ENCODE results near the gene RBM4.
A peak's percentile ranks its signal among the peaks of the same experiment; 100 is the strongest.
"Not testable (repeated sequence)": the region's sequence is repeated elsewhere in the genome, so short reads cannot be mapped to it uniquely, and the experiment has no call there.

RBM4 gene, protein sequence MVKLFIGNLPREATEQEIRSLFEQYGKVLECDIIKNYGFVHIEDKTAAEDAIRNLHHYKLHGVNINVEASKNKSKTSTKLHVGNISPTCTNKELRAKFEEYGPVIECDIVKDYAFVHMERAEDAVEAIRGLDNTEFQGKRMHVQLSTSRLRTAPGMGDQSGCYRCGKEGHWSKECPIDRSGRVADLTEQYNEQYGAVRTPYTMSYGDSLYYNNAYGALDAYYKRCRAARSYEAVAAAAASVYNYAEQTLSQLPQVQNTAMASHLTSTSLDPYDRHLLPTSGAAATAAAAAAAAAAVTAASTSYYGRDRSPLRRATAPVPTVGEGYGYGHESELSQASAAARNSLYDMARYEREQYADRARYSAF

DNA sequence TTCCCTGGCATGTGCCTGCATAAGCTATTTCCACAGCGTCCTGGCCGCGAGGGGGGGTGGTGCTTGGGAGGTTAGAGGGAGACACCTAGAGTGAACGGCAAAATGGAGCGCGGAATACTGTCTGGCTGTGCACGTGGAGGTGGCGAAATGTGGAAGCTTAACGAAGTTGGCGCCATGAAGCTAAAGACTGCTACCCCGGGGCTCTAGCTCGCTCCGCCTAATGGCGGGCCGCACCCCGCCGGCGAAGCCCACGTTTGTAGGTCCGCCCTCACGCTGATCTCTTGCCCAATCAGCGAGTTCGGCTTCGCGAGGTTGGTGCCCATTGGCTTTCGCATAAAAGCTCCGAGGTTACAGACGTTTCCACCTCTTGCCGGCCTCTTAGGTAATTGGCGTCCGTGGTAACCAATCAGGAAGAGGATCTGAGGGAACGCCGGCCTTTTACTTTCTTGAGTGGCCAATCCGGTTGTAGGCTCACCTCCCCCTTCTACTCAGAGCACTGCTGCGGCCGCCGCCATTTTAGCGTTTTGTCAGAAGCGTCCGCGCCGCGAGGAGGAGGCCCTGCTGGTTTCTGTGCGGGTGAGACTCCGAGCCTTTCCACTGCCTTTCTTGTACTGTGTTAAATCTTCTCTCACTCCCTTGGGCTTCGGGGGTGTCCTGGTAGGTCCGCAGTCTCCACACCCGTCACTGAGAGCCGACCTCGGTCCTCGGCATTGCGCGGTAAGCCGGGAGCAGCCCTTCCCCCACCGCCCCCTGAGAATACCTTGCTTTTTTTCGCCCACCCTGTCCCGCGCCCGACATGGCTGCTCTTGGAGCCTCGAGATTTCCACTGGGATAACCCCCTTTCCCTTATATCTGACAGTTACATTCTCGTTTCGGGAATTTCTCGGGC, at the start of gene RBM4:
TSS of gene RBM4 (plus strand) at position 527 of the 889 bp plus-strand sequence. CDS start 1,009 bp downstream, outside the sequence.
- peak; percentile 100 for DNase-seq (ENCODE audit: low spot score)

DNA sequence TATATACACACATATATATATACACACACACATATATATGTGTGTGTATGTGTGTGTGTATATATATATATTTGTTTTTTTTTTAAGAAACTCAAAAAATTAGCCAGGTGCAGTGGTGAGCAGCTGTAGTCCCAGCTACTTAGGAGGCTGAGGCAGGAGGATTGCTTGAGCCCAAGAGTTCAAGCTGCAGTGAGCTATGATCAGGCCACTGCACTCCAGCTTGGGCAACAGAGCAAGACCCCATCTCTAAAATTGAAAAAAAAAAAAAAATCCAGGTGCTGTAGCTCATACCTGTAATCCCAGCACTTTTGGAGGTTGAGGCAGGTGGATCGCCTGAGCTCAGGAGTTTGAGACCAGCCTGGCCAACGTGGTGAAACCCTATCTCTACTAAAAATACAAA, 49.2 kb upstream of the RBM4 start:
- DNase-seq (ENCODE audit: low spot score), result not testable (repeated sequence)

DNA sequence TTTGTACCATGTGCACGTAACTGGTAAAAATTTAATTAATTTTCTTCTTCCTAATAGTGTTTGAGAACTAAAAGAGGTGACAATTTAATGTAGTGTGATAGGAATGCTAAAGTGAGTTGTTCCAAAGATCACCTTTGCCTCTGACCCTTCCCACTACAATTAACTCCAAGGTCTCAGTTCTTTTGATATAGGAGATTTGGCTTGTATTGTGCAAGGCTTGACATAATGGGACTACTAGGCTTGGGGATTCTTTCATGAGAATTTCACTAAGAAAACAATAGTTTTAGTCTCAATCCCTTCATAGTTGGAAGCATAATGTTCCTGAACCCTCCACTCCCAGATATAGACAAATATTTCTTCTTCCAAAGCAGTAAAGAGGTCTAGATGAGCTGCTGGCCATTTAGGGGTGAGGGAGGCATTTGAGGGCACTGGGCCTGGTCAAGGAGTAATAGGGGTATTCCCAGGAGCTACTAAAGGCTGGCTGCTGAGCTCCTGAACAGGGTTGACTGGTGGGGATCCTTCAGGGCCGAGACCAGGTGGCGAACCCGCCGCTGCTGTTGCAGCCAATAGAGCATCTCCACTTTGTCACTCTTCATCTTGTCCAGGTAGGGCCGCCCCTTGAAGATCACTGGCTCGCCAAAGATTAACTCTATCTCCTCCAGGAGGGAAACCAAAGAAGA, 48.4 kb upstream of the RBM4 start:
- DNase-seq (ENCODE audit: low spot score), result no peak

DNA sequence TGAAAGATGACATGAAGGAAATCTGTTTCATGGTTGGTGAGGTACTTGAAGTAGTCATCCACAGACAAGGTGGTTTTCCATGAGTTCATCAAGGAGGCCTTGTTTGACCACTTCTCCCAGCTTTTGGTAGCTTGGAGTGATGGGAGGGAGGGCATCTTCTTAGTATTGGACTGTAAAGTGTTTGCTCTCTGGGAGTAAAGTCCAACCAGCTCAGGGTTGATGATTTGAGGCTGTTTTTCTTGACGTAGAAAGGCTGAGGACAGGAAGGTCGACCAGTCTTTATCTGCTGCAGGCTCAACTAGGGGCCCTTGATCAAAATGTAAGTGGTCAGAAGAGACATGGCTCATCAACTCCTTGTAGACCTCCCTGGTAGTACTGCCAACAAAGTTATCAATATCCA, 47.3 kb upstream of the RBM4 start:
- no peak for DNase-seq (ENCODE audit: low spot score)

DNA sequence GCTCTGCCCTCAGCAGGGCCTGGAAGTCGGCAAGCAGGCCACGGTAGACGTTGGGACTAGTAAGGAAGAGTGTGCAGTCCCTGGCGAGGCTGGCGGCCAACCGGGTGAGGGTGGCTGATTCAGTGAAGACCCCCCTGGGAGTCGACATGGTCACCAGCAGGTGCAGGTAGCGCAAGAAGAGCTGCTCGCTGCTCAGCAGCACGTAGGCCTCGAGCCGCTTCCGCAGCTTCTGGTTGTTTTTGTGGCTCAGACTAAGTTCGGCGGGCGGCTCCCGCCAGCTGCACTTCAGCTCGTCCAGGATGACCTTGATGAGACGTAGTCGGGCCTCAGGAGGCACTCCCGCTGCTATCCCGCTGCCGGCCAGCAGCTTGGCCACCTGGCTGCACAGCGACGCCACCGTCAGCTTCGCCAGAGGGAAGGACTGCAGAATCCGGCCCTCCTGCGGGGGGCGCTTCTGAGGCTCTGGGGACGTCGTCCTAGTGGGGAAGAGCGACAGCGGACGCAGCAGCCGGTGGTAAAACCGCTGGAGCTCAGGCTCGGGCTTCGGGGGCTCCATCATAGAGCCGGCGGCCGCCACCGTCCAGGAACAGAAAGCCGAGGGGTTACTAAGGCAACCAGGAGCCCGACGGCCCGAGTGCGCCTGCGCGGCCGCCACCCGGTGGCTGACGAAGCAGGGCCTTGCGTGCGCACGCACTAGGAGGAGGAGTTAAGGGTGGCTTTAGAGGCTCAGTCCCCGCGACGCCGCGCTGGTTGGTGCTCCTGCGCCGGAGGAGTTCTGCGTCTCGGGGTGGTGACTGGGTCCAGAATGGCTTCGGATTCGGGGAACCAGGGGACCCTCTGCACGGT, 45.8 kb upstream of the RBM4 start, which contains the start of the genes CCDC87 and CCS:
TSS of gene CCDC87 (minus strand) at position 607 of the 846 bp plus-strand sequence. CDS start at position 559, 48 bp downstream.
TSS of gene CCS (plus strand) at position 729 of the 846 bp plus-strand sequence. CDS start at position 806, 77 bp downstream.
- peak; percentile 100 for DNase-seq (ENCODE audit: low spot score)

DNA sequence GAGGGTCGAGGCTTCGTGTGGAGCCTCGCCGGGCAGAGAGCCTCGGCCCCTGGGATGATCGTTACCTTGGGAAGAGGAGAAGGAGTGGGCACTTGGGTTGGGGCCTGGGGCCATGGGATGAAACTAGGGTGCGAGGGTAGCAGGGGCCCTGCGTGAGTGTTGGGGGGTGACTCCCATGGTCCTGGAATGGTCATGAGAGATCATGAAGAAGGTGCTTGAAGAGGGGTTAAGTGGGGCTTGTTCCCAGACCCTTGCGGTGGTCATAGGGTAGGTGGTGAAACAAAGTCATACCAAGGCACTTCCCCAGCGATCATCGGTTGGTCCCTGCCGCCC, 45.2 kb upstream of the RBM4 start:
- DNase-seq (ENCODE audit: low spot score), result no peak

DNA sequence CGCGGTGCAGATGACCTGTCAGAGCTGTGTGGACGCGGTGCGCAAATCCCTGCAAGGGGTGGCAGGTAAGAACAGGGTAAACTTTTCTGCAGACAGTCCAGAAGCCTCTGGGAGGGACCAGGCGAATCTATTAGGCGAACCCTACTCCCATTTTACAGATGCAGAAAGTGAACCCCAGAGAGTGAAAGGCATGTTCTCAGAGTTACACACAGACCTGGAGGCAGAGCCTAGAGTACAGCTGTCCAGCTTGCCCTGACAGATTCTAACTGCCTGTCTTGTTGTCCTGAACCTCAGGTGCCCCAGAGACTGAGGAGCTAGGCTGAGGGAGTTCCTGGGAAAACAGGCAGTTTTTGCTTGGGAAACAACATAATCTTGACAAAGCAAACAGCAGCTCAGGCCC, 44.9 kb upstream of the RBM4 start:
- no peak for DNase-seq (ENCODE audit: low spot score)

DNA sequence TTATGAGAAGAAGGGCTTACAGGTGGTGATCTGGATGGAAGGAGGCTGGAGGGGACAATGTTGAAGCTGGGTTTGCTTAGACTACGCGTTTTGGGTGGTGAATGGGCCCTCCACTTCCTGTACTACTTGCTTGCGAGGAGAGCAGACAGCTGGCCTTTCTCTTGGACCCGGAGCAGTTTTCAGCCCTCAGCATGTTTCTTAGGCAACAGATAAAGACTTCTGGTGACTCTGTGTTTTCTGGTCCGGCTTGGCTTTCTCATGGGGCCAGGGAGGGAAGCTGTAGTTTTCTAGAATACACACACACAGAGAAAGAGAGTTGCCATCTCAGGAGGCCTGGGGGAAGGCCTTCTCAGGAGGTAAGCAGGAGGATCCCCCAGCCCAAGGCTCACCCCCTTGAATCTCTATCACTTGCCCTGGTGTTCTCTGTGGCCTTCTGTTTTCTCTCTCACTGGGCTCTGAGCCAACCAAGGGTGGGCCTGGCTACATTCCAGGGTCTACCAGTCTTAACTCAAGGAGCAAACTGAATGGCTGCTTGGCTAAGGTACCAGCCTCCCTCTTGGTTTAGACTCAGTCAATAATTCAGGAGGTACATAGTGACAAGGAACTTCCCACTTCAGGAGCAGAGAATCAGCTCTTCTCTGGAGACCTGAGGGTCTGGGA, 43.1 kb upstream of the RBM4 start:
- no peak for DNase-seq (ENCODE audit: low spot score)

DNA sequence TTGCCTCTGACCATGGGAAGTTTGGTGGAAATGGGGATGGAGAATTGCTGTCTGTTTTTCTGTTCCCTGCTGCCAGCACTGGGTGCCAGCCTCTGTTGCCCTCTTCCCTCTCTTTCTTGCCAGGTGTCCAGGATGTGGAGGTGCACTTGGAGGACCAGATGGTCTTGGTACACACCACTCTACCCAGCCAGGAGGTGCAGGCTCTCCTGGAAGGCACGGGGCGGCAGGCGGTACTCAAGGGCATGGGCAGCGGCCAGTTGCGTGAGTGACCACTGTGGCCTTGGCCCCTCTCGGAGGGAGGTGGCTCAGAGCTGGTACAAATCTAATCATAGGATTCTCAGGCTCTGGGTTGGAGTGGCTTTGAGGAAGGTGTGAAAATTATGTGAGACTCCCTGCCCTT, 39.5 kb upstream of the RBM4 start:
- DNase-seq (ENCODE audit: low spot score), result no peak

DNA sequence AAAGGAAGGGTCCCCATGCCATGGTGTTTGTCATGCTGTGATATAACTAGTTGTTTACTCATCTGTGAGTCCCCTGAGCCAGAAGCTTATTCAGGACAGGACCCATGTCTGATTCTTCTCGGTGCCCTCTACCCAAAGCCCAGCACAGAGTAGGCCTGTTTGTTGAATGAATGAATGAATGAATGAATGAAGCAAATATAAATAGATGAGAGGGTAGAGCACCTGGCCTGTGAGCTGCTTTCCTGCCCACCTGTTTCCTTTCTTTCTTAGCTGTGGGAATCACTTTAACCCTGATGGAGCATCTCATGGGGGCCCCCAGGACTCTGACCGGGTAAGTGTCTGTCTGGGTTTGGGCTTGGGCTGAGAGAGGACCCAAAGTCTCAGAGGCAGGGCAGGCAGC, 38.3 kb upstream of the RBM4 start:
- DNase-seq (ENCODE audit: low spot score), result no peak

DNA sequence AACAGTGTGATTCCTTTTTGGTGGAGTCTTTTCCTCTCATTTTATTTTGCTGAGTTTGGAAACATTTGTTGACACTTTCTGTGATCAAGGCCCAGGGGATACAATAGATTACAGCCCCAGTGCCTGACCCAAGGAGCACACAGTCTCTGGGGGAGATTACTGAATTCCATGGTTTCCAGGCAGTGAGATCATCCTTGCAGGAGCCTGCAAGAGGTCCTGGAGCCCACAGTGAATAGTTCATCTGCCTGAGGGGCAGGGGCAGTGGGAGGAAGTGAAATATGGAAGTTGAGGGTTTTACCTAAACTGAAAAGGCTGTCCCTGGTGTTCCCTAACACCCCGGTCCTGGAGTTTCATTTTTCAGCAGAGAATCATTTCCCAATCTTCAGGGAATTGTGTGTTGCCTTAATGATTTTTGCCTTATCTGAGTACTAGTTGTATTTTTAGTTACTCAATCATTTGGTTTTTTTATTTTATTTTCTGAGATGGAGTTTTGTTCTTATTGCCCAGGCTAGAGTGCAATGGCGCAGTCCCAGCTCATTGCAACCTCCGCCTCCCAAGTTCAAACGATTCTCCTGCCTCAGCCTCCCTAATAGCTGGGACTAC, 37.8 kb upstream of the RBM4 start:
- no peak for DNase-seq (ENCODE audit: low spot score)

DNA sequence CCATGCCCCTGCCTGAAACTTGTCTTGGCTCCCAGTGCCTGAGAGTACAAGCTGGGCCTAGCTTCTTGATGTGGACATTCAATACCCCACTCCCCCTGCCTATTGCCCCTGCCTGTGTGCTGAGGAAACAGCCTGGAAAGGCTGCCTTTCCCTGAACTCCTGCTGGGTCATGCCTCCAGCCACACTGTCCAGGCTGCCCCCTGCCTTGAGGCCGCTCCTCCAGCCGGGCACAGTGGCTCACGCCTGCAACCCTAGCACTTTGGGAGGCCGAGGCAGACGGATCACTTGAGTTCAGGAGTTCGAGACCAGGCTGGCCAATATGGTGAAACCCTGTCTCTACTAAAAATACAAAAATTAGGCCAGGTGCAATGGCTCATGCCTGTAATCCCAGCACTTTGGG, 35.4 kb upstream of the RBM4 start:
- DNase-seq (ENCODE audit: low spot score), result no peak

DNA sequence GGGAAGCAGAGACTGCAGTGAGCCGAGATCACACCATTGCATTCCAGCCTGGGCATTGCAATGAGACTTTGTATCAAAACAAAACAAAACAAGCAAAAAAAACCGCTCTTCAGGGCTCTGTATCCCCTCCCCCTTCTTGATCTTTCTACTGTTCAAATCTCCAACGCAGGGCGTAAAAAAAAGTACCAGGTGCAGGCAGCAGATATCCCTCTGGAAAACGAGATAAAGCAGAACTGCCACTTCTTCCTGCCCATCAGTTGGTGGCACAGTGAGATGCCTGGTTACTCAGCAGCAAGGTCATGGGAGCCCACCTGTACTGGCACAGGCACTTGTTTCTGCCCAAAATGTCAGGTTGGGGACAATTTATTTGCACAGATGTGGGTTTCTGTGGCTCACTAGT, 34.3 kb upstream of the RBM4 start:
- DNase-seq (ENCODE audit: low spot score), result no peak

DNA sequence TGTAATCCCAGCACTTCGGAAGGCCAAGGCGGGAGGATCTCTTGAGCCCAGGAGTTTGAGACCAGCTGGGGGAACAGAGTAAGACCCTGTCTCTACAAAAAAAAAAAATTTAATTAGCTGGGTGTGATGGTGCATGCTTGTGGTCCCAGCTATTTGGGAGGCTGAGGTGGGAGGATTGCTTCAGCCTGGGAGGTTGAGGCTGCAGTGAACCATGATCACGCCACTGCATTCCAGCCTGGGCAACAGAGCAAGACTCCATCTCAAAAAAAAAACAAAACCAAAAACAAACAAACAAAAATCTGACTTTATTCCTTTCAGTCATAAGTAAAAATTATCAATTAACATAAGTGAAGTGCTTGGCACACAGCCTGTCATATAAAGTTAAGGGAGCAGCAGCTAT, 31.9 kb upstream of the RBM4 start:
- not testable (repeated sequence) for DNase-seq (ENCODE audit: low spot score)

DNA sequence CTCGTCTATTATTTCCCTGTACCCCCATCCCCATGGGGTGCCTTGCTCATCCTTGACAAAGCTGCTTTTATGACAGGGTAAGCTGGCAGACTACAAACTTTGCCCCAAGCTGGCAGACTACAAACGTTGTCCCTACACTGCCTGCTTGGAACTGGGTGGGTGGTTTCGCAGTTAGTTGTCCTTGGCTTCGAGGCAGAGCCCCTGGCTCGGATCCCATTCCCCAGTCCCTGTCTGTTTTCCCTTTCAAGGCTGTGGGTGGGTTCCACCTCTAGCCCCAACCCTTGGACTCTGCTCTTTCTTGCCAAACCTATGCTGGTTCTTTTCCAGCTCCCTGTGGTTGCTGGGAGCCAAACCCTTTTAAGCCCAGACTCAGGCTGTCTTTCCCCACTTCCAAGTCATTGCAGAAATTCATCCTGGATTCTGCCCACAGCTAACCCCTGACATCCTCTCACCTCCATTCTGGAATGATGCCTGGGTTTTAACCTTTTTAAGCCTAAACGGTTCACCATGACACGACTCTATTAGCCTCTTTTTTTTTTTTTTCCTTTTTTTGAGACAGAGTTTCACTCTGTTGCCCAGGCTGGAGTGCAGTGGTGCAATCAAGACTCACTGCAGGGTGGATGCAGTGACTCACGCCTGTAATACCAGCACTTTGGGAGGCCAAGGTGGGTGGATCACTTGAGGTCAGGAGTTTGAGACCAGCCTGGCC, 31.2 kb upstream of the RBM4 start:
- no peak for DNase-seq (ENCODE audit: low spot score)

DNA sequence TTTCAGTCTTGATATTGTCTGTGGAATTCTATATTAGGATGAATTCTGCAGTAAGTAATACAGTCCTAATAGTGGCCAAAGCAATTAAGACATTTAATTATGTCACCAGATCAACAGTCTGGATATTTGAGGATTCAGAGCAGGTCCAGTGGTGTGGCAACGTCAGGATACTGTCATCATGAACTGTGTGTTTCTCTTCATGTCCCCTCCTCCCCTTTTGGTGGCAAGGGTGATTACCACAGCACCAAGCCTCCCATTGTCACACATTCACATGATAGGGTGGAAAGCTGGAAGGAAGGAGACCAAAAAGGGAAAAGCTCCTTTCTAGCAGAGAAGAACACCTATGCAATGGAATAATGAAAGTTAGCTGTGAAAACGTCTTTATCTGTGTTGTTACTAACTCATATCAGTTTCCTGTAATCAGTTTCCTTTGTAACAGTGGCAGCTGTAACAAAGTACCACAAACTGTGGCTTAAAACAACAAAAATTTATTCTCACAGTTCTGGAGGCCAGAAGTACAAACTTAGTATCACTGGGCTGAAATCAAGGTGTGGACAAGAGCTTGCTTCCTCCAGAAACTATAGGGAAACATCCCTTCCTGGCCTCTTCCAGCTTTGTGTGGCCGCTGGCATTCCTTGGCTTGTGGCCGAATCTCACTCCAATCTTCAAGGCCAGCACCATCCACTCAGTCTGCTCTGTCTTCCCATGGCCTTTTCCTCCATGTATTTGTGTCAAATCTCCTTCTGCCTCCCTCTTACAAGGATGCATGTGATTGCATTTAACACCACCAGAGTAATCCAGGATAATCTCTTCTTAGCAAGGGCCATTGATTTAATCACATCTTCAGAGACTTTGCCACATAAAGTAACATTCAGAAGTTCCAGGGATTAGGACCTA, 28.5 kb upstream of the RBM4 start:
- no peak for DNase-seq (ENCODE audit: low spot score)

DNA sequence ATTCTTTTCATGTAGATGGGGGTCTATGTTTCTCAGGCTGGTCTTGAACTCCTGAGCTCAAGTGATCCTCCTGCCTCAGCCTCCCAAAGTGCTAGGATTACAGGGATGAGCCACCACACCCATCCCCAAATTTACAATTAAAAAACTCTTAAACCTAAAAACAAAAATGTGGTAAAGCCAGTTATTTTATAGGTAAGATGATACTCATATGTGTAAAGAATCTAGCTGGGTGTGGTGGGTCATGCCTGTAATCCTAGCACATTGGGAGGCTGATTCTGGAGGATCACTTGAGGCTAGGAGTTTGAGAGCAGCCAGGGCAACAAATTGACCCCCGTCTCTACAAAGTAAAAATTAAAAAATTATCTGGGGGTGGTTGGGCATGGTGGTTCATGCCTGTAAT, 26.0 kb upstream of the RBM4 start:
- no peak for DNase-seq (ENCODE audit: low spot score)

DNA sequence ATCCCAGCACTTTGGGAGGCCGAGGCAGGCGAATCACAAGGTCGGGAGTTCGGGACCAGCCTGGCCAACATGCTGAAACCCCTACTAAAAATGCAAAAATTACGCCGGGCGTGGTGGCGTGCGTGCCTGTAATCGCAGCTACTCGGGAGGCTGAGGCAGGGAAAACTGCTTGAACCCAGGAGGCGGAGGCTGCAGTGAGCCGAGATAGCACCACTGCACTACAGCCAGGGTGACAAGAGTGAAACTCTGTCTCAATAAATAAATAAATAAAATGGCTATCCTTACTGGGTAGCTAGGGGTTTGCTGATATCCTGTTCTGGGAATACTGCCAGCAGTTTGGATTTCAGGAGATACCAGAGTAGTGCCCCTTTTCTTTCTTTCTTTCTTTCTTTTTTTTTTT, 24.4 kb upstream of the RBM4 start:
- DNase-seq (ENCODE audit: low spot score), result no peak

All from germinal center (tissue), 1 donor.